Activated CD4-positive, alpha-beta T cell treated with anti-CD3 and anti-CD28 coated beads, Interleukin-2, amount 50 U/mL, for 4 hours (primary cell): ENCODE data around the gene GBF1.

Experiments used
- DNase-seq, 2 experiments: peaks; one replicate each; pipeline ENCODE4 v3.0.0-alpha.2; 2020

GBF1 gene

DNA sequence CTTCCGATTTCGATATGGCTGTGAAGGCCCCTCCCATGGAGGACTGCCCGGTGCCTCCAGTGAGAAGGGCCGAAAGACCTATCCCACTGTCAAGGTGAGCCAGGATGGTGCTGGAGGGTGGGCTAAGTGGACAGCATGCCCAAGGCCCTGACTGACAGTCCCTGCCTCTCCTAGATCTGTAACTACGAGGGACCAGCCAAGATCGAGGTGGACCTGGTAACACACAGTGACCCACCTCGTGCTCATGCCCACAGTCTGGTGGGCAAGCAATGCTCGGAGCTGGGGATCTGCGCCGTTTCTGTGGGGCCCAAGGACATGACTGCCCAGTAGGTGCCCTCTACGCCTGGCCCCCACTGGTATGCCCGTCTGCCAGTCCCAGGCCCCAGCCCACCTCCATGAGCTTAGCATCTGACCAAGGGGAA is 151.4 kb downstream of the GBF1 start:
- DNase-seq, result no peak

- no peak for DNase-seq
Observed at GRCh38 chr10:102397222-102398171, 152.2 kb downstream of the GBF1 start.

GRCh38 chr10:102398172-102399020 is 153.1 kb downstream of the GBF1 start:
- no peak for DNase-seq

- DNase-seq, result peak; percentile 79 to 81
Observed at GRCh38 chr10:102399217-102400021, 154.1 kb downstream of the GBF1 start.

GRCh38 chr10:102400076-102400475 is 154.7 kb downstream of the GBF1 start:
- no peak for DNase-seq

DNA sequence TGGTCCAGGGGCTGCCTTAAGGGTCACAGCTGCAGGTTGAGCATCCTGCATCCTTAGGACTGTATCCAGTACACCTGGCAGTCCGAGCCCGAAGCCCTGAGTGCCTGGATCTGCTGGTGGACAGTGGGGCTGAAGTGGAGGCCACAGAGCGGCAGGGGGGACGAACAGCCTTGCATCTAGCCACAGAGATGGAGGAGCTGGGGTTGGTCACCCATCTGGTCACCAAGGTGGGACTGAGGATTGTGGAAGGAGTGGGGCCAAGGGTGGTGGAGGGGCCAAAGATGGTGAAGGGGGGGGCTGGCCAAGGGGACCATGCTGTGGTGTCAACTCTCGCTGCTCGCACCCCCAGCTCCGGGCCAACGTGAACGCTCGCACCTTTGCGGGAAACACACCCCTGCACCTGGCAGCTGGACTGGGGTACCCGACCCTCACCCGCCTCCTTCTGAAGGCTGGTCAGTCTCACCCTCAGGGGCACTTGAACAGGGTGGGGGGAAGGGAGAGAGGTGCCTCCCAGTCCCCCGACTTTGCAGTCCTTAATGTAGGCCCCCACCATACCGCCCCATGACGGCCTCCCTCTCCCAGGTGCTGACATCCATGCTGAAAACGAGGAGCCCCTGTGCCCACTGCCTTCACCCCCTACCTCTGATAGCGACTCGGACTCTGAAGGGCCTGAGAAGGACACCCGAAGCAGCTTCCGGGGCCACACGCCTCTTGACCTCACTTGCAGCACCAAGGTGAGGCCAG is 155.4 kb downstream of the GBF1 start:
- no peak for DNase-seq

- no peak for DNase-seq
Observed at GRCh38 chr10:102401342-102401654, 156.0 kb downstream of the GBF1 start.

GRCh38 chr10:102401735-102402511 is 156.6 kb downstream of the GBF1 start:
- DNase-seq, result no peak

DNA sequence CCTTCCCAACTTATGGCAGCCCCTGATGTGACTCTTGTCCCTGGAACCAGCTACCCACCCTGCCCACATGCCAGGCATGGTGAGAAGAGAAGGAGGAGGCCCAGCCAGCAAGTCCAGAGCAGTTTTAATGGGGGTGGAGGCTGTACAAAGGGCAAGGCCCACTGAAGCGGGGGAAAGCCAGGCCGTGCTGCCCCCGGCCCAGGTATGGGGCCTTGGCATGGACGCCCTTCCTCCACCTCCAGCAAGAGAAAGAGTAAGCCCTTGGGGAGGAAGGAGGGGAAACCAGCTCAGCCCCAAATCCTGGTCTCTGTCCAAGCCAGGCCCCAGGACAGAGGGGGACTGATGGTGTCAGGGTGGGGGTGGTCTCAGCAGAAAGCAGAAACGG is 157.2 kb downstream of the GBF1 start:
- no peak for DNase-seq

GRCh38 chr10:102403115-102403514 is 157.8 kb downstream of the GBF1 start:
- DNase-seq, result no peak

DNA sequence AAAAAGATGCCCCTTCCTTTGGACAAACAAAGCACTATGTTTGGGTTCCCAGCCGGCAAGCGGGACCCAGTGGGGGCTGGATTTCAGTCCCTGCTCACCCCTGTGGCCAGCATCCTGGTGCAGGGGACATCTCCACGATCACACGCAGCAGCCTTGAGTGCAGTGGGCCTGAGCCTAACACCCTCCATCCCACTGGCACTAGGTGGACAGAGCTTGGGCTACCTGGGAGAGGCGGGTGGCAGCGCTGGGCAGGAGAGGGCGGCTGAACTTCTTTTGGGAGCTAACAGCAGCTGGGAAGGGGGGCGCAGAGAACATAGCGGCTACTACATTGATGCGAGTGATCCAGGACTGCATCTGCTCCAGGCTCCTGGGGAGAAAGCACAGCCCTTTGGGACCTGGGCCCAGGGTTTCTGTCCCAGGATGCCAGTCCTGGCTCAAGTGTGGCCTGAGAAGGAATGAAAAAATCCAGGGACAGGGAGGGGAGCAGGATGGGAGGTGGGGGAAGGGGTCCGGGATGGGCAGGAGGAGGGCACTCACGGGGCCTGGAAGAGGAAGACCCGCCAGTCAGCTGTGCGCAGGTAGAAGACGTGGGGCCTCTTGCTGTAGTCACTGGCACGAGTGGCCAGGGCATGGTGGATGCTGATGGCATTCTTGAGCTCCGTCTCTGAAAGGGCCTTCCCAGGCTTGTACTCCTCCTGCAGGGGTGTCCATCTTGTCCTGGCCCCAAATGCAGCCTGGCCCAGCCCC is 159.2 kb downstream of the GBF1 start:
- DNase-seq, result no peak

DNA sequence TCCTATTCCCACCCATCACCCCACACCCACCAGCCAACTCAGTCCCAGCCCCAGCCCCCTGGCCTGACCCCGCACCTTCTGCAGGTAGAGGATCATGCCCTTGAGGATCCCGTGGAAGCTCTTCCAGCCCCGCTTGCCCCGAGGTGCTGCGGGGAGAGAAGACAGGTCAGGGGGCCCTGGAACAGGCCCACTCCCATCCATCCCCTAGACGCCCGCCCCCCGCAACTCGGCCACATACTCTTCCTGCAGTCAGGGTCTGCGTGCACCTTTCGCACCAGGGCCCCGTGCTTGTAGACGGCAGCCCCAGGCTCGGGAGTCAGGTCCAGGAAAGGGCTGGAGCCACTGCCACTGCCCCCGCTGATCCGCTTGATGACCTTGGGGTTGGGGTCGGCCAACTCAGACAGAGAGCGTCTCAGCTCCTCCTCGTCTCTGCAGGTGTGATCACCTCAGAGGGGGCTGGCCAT is 159.8 kb downstream of the GBF1 start:
- no peak for DNase-seq

GRCh38 chr10:102405632-102406031 is 160.3 kb downstream of the GBF1 start:
- no peak for DNase-seq

GRCh38 chr10:102406815-102407214 is 161.5 kb downstream of the GBF1 start:
- DNase-seq, result no peak

DNA sequence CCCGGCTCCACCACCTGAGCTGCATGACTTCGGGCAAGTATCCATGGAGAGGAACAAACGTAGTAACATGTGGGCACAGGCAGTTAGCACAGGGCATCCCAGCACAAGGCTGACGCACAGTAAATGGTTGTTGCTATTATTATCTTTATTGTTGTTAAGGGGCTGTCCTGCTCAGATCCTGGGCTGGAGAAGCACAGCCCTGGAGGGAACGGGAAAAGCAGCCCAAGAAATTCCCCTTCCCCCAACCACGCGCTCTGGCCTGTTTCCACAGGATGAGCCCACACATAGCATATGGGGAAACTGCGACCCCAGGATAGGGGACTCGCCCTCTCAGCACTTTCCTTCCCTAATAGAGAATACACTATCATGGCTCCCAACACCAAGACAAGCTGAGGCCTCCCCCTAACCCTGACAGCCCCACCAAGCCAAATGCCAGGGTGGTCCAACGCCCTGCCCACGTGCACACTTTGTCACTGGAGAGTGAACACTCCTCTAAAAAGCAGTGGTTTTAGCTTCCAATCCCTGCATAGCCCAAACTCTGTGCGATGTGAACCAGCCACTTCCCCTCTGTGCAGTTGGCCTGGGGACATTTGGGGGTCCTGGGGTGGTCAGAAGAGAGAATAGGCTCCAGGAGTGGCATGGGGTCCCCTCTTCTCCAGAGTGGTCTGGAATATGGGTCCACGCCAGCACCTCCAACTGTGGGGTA is 162.2 kb downstream of the GBF1 start:
- DNase-seq, result no peak

DNA sequence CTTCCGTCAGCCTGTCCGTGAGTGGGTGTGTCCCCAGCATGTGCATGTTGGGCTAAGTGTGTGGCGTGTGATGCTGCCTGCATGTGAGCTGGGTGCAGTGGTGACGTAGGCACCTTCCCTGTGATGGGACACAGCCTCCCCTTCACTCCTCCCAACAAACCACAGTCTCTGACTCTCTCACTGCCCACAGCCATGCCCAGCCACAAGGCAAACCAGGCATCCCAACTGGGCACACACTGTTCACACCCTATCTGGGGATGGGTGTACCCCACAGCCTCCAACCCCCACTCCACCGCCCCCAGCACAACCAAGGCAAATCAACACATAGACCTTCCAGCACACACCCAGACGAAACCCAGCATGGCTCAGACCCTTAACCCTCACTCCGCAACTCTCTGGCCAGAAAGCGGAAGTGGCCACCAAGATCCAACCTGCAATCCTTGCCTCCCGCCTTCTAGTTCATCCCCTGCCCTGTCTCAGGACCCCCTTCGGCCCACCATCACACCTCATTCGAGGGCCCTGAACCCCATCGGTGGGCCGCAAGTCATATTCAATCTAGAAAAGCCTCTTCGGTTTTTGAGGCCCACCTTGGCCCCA is 162.9 kb downstream of the GBF1 start:
- DNase-seq, result no peak

DNA sequence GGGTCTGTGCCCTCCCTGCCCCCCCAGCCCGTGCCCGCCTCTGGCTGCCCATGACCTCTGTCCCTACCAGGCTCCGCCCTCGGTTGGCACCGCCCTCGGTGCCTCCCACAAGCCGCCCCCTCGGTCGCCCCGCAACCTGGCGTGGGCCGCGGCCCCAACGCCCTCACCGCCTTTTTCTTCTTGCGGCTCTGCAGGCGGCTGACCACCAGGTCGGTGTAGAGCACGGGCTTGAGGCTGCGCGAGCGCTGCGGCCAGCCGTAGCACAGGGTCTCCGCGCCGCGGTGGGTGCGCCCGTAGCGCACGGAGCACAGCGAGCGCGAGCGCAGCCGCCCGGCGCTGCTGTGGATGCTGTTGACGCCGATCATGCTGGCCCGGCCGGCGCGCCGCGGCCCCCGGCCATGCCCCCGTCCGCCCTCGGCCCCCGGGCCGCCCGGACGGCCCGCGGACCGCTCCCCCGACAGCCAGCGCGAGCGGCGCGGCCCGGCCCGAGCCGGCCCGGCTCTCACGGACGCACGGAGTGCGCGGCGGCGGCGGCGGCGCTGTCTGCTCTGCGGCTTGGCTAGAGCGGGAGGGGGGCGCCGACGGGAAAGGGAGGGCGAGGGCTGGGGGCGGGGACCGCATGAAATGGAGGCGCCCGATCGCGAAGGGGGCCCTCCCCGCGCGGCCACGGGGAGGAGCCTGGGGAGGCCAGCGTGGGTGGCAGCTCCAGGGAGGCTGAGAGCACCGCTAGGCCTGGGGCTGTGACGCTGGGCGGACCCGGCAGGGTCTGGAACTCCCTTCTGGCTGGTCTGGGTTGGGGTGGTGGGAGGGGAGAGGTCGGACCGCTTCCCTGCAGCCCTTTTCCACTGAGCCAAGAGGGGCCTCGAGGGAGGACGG is 163.6 kb downstream of the GBF1 start:
- peak; percentile 77 to 79 for DNase-seq

DNA sequence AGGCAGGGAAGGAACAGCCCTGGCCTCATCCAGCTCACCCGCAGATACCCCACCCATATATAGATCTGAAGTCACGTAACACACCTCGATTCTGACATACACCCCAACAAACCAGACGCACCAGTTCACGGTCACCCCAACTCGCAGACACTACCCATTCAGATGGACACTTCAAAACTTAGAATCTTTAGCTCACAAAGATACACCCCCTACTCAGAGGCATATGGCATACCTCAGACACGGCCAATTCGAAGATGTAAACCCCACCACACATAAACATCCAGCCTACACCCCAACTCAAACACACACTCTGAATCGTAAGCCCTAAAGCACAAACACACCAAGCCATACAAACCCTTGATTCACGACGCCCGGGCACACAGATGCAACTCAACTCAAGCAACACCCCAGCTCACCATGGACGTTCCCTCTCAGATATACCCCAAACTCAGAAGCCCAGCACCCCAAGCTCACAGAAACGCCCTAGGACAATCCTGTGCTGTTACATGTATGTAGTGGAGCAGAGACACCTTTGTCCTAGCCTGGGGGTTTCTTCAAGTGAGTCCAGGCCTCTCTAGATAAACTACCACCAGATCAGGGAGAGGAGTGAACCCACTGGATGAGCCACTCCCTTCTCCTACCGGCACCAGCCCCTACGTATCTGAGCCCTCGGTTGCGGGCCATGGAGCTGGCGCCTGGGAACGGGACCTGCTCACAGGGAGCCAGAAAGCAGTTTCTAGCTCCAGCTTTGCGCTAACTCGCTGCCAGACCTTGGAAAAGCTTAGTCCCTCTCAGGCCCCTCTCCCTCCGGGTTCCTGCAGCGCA is 164.5 kb downstream of the GBF1 start:
- DNase-seq, result no peak
